Lower lobe of right lung (tissue), 2 donors: Measurements from ENCODE around the gene HOXA11. TPM values are rescaled to one million over a fixed set of nuclear protein-coding genes. Genes with fewer than 3 reads are reported as not detected.

ENCODE experiments used
- ATAC-seq, 2 donors: fragments of 200-7000 bp; cut with Tn5 transposase; one replicate each; pipeline ENCODE4 v1.9.1; 2020 to 2022; ENCODE audit warnings: mild to moderate bottlenecking in 2 of 2, moderate library complexity in 2 of 2
- DNase-seq: peaks from one replicate; pipeline ENCODE4 v3.0.0-alpha.2; 2020
- H3K27ac ChIP-seq: fragments of 200-600 bp; one replicate; pipeline ENCODE4 v1.8.0; 2022
- H3K27me3 ChIP-seq: fragments of 200-600 bp; one replicate; pipeline ENCODE4 v1.8.0; 2022; ENCODE audit warnings: low read depth
- H3K36me3 ChIP-seq: fragments of 200-600 bp; one replicate; pipeline ENCODE4 v1.8.0; 2022; ENCODE audit warnings: mild to moderate bottlenecking
- H3K4me1 ChIP-seq: fragments of 200-600 bp; one replicate; pipeline ENCODE4 v1.8.0; 2022
- H3K4me3 ChIP-seq: fragments of 200-600 bp; one replicate; pipeline ENCODE4 v1.8.0; 2022; ENCODE audit warnings: mild to moderate bottlenecking
- H3K9me3 ChIP-seq: fragments of 200-600 bp; one replicate; pipeline ENCODE4 v1.8.0; 2022
- CTCF ChIP-seq: fragments of 200-600 bp; IDR thresholded peaks from one replicate; pipeline ENCODE4 v1.8.0; 2022; ENCODE audit warnings: antibody characterized with exemption, mild to moderate bottlenecking
- intact Hi-C: fragments of 100-400 bp; cut with DNase I; formaldehyde crosslinking; loops from one replicate; pipeline ENCODE4 v1.11.0; 2022
- total RNA-seq: library from RNA; stranded (reverse); fragmentation: NEBNext Ultra II Directional; extraction: Animal tissue kit (Norgen Biotek cat#: 25700); gene quantifications from one replicate; pipeline ENCODE4 v1.2.1, GENCODE V29; 2021
- donor health status: DM: no; HTN: yes; CAD: no; lungs with severe emphysema.

Gene HOXA11
- total RNA-seq, 1 donor from 2014 or later, result not detected

DNA sequence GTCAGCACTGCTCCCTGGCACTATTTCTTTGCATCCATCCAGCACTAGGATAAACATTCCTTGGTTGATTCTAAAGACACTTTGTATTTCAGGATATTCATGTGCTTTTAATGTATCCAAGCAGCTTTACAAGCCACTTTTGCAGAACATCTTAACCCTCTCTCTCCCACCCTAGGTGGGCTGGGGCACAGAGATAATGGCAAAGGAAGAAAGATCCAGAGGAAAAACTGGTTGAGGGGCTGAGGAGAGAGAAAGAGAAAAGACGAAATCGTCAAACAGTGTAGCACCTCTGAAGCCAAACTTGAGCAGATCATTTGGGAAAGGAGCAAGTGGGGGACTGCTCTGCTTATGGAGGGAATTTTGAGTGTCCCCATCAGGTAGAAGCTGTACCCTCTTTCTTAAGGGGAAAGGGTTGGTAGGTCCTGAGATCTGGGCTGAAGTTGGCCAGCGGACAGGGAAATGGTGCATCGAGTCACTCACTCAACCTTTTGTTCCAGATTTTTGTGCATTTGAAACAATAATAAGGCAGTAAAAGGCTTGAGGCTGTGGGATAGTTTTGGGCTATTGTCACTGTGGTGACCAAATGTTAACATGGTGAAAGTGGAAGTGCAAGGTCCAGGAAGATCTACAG, 19.0 kb upstream of the HOXA11 start:
- DNase-seq (no peak), ATAC-seq (no peak)
- H3K27me3 ChIP-seq, result peaks cover 91% of the 10 kb centered on the region
- TF ChIP-seq CTCF, result no peak
- intact Hi-C loops, result no loop called here
- H3K4me1 ChIP-seq, result peaks cover 33% of the 10 kb centered on the region
- no peaks in the 10 kb centered on the region for H3K36me3 ChIP-seq
- H3K27ac ChIP-seq, result no peak overlapping the region
- no peak overlapping the region for H3K4me3 ChIP-seq
- no peaks in the 10 kb centered on the region for H3K9me3 ChIP-seq

GRCh38 chr7:27203365-27203953, 18.4 kb upstream of the HOXA11 start:
- Histone ChIP-seq H3K4me3 (no peak overlapping the region), H3K27ac (no peak overlapping the region), H3K4me1 (peaks cover 38% of the 10 kb centered on the region), H3K9me3 (no peaks in the 10 kb centered on the region), H3K36me3 (no peaks in the 10 kb centered on the region), H3K27me3 (peaks cover 92% of the 10 kb centered on the region)
- no peak for TF ChIP-seq CTCF
- intact Hi-C loops, result no loop called here
- ATAC-seq, result no peak
- no peak for DNase-seq

DNA sequence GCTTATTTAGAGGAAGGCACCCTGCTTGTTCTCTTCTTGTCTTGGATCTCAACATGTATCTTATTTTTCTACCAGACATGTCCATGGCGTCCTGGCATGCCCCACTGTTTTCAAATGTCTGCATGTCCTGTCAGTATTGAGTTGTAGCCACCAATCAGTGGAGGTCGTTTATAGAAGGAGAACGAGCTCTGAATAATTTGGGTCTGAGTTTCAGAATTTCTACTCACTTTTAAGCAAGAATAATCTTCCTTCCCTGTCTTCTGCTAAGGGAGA, 17.8 kb upstream of the HOXA11 start:
- ATAC-seq, result no peak
- no peaks in the 10 kb centered on the region for H3K36me3 ChIP-seq
- no peak overlapping the region for H3K4me3 ChIP-seq
- H3K27ac ChIP-seq, result no peak overlapping the region
- intact Hi-C loops, result no loop called here
- no peaks in the 10 kb centered on the region for H3K9me3 ChIP-seq
- TF ChIP-seq CTCF, result no peak
- peaks cover 94% of the 10 kb centered on the region for H3K27me3 ChIP-seq
- peaks cover 41% of the 10 kb centered on the region for H3K4me1 ChIP-seq
- no peak for DNase-seq

DNA sequence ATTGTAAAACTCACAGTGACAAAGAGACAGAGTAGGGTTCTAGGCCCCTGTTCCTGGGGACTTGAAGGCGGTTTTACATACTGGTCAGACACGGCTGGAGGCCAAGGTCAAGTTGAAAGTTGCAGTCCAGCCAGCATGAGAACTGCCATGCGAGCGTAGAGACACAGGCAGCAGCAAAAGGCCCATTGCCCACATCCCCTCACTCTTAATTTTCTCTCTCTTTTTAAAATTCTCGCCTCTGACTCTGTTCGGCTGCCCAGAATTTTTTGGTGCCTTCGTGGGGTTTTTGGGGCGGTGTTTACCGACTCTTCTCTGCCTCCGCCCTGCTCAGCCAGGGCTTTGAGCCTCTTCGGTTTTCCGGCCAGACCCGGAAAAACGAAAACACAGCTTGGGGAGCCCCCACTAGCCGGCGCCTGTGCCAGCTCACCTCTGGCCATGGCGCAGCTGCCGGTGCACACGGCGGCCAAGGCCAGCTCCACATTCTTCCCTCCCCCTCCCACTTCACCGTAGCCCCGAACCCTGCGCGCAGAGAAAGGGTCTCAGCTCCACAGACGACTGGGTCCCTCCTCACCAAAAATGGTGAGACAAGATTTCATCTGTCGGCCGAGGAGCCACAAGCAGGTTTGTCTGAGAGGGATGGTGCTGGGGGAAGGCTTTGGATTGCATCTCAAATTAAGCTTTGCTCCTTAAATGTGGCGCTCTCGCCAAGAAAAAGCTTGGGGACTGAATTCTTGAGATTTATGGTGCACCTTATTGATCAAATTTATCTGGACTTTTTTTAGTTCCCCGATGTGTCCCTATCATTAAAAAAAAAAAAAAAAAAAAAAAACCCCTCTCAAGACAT, 17.2 kb upstream of the HOXA11 start:
- TF ChIP-seq CTCF, result no peak
- no peaks in the 10 kb centered on the region for H3K36me3 ChIP-seq
- H3K4me3 ChIP-seq, result no peak overlapping the region
- H3K4me1 ChIP-seq, result peaks cover 41% of the 10 kb centered on the region
- no peak for DNase-seq
- peaks cover 94% of the 10 kb centered on the region for H3K27me3 ChIP-seq
- H3K27ac ChIP-seq, result no peak overlapping the region
- intact Hi-C loops, result no loop called here
- ATAC-seq, result no peak
- no peaks in the 10 kb centered on the region for H3K9me3 ChIP-seq

- ATAC-seq (no peak), DNase-seq (no peak)
- intact Hi-C loops, result no loop called here
- Histone ChIP-seq H3K36me3 (no peaks in the 10 kb centered on the region), H3K27ac (no peak overlapping the region), H3K27me3 (peaks cover 94% of the 10 kb centered on the region), H3K9me3 (no peaks in the 10 kb centered on the region), H3K4me1 (peaks cover 41% of the 10 kb centered on the region), H3K4me3 (no peak overlapping the region)
- no peak for TF ChIP-seq CTCF
These were observed 16.6 kb upstream of the HOXA11 start for GRCh38 chr7:27201580-27202017.
